IMR-90 (cell line): ENCODE data around the gene FMN2. TPM values are rescaled to one million over a fixed set of nuclear protein-coding genes. Genes with fewer than 3 reads are reported as not detected.

ENCODE experiments used
- ATAC-seq: fragments of 200-7000 bp; cut with Tn5 transposase; 2 replicates; pipeline ENCODE4 v1.9.1; 2020; ENCODE audit warnings: low read depth, mild to moderate bottlenecking, moderate library complexity
- BruUV-seq: library from RNA; stranded (reverse); fragments of 400-500 nt; replicated peaks from 2 replicates; lab custom pipeline; 2021; lab: Mats Ljungman, UMichigan
- CTCF ChIA-PET: fragments of 300-600 bp; formaldehyde crosslinking; extraction: SDS; loops from one replicate; lab custom pipeline; 2021; ENCODE audit warnings: antibody characterized with exemption; lab: Yijun Ruan, JAX
- POLR2A ChIA-PET: fragments of 300-600 bp; sonication (Branson Sonifier 250); formaldehyde crosslinking; loops from one replicate; lab custom pipeline; 2022; ENCODE audit warnings: antibody characterized with exemption; ENCODE audit not compliant: unreplicated experiment; lab: Charles Lee
- DNase-seq: peaks from one replicate; pipeline ENCODE4 v3.0.0; 2013
- H2AFZ ChIP-seq: replicated peaks from 2 replicates; pipeline ENCODE3; 2013; ENCODE audit warnings: low read length, mild to moderate bottlenecking; ENCODE audit not compliant: poor library complexity
- H2AK5ac ChIP-seq: 2 replicates; pipeline ENCODE4 v1.6.1; 2013; ENCODE audit warnings: low read depth, low read length, inconsistent platforms
- H2AK9ac ChIP-seq: replicated peaks from 2 replicates; pipeline ENCODE3; 2013; ENCODE audit warnings: mild to moderate bottlenecking, low read depth, low read length, moderate library complexity; ENCODE audit not compliant: poor library complexity
- H2BK120ac ChIP-seq: 2 replicates; pipeline ENCODE4 v1.6.1; 2013; ENCODE audit warnings: low read depth, low read length, inconsistent platforms
- H2BK15ac ChIP-seq: 3 replicates; pipeline ENCODE4 v1.6.1; 2013; ENCODE audit warnings: low read depth, low read length, inconsistent platforms
- H2BK20ac ChIP-seq: 2 replicates; pipeline ENCODE4 v1.6.1; 2013; ENCODE audit warnings: low read depth, mild to moderate bottlenecking, inconsistent platforms, low read length, moderate library complexity
- H2BK5ac ChIP-seq: 2 replicates; pipeline ENCODE4 v1.6.1; 2013; ENCODE audit warnings: mild to moderate bottlenecking, low read depth, low read length, inconsistent platforms; ENCODE audit not compliant: poor library complexity, severe bottlenecking
- H3K14ac ChIP-seq: replicated peaks from 2 replicates; pipeline ENCODE4 v1.6.1; 2013; ENCODE audit warnings: low read depth, low read length, inconsistent platforms
- H3K18ac ChIP-seq: 2 replicates; pipeline ENCODE4 v1.6.1; 2013; ENCODE audit warnings: low read depth, low read length, control low read depth
- H3K23ac ChIP-seq: 2 replicates; pipeline ENCODE4 v1.6.1; 2013; ENCODE audit warnings: low read depth, low read length, inconsistent platforms
- H3K27ac ChIP-seq: 2 replicates; pipeline ENCODE4 v1.5.1; 2013; ENCODE audit warnings: mild to moderate bottlenecking, control low read depth, low read length; ENCODE audit not compliant: insufficient read depth
- H3K27me3 ChIP-seq: 2 replicates; pipeline ENCODE4 v1.6.1; 2013; ENCODE audit warnings: low read length; ENCODE audit not compliant: control insufficient read depth, insufficient read depth
- H3K36me3 ChIP-seq: 2 replicates; pipeline ENCODE4 v1.6.1; 2013; ENCODE audit warnings: low read length, mixed read lengths; ENCODE audit not compliant: control insufficient read depth, insufficient read depth
- H3K4ac ChIP-seq: 2 replicates; pipeline ENCODE4 v1.6.1; 2013; ENCODE audit warnings: low read depth, low read length, inconsistent platforms
- H3K4me1 ChIP-seq: 2 replicates; pipeline ENCODE4 v1.6.1; 2013; ENCODE audit warnings: low read length, mixed read lengths; ENCODE audit not compliant: control insufficient read depth, insufficient read depth
- H3K4me2 ChIP-seq: 2 replicates; pipeline ENCODE4 v1.6.1; 2013; ENCODE audit warnings: low read depth, mild to moderate bottlenecking, control low read depth, low read length, moderate library complexity
- H3K4me3 ChIP-seq: 2 replicates; pipeline ENCODE4 v1.5.1; 2013; ENCODE audit warnings: low read depth, mild to moderate bottlenecking, control low read depth, low read length, moderate library complexity; ENCODE audit not compliant: insufficient read depth
- H3K56ac ChIP-seq: 2 replicates; pipeline ENCODE4 v1.6.1; 2013; ENCODE audit warnings: low read length, inconsistent platforms; ENCODE audit not compliant: insufficient read depth; ENCODE audit errors: extremely low read depth
- H3K79me1 ChIP-seq, 2 experiments: 2 replicates each; pipeline ENCODE4 v1.6.1; 2013; ENCODE audit warnings: low read length in 2 of 2, inconsistent platforms in 1 of 2, low read depth in 1 of 2
- H3K9ac ChIP-seq: 2 replicates; pipeline ENCODE4 v1.6.1; 2013; ENCODE audit warnings: low read depth, low read length, control low read depth
- H3K9me1 ChIP-seq: 2 replicates; pipeline ENCODE4 v1.6.1; 2013; ENCODE audit warnings: low read length, inconsistent platforms; ENCODE audit not compliant: insufficient read depth
- H3K9me3 ChIP-seq: 2 replicates; pipeline ENCODE4 v1.6.1; 2013; ENCODE audit warnings: low read length; ENCODE audit not compliant: control insufficient read depth, insufficient read depth
- H4K20me1 ChIP-seq: 2 replicates; pipeline ENCODE4 v1.6.1; 2013; ENCODE audit warnings: low read length, inconsistent platforms; ENCODE audit not compliant: insufficient read depth
- H4K5ac ChIP-seq: 2 replicates; pipeline ENCODE4 v1.6.1; 2013; ENCODE audit warnings: mild to moderate bottlenecking, low read depth, low read length, control low read depth
- H4K8ac ChIP-seq, 2 experiments: 2 replicates each; pipeline ENCODE4 v1.6.1; 2013; ENCODE audit warnings: low read depth in 2 of 2, low read length in 2 of 2, control low read depth in 1 of 2, inconsistent platforms in 1 of 2
- H4K91ac ChIP-seq: 2 replicates; pipeline ENCODE4 v1.6.1; 2013; ENCODE audit warnings: low read depth, low read length, inconsistent platforms; ENCODE audit not compliant: insufficient read depth
- CHD1 ChIP-seq: IDR thresholded peaks from 2 replicates; pipeline ENCODE4 v1.6.1; 2012; ENCODE audit warnings: low read depth, low read length, improper control_type of control experiment
- CTCF ChIP-seq: conservative IDR thresholded peaks from 2 replicates; pipeline ENCODE4 v1.5.1; 2012; ENCODE audit warnings: mild to moderate bottlenecking, low read depth, low read length, improper control_type of control experiment
- MAFK ChIP-seq: IDR thresholded peaks from 2 replicates; pipeline ENCODE4 v1.6.1; 2012; ENCODE audit warnings: low read depth, low read length, improper control_type of control experiment
- MXI1 ChIP-seq: IDR thresholded peaks from 2 replicates; pipeline ENCODE4 v1.6.1; 2012; ENCODE audit warnings: low read depth, mild to moderate bottlenecking, low read length, moderate library complexity, borderline replicate concordance
- RCOR1 ChIP-seq: IDR thresholded peaks from 2 replicates; pipeline ENCODE4 v1.6.1; 2012; ENCODE audit warnings: mild to moderate bottlenecking, low read length, improper control_type of control experiment; ENCODE audit not compliant: insufficient replicate concordance
- RFX5 ChIP-seq: IDR thresholded peaks from 2 replicates; pipeline ENCODE4 v1.8.0; 2012; ENCODE audit warnings: low read depth, mild to moderate bottlenecking, low read length, moderate library complexity
- WGBS, 2 experiments: methylation state at CpG; one replicate each; pipeline versions ENCODE4 v1.1.5 to v1.1.7; 2013; ENCODE audit warnings: missing lambda C conversion rate in 2 of 2; ENCODE audit not compliant: insufficient read length in 1 of 2; ENCODE audit errors: extremely low coverage in 2 of 2; 5-methylcytosine and 5-hydroxymethylcytosine counted together
- dilution Hi-C: fragments of 300-500 bp; cut with HindIII; formaldehyde crosslinking; loops from one replicate; pipeline ENCODE4 v1.14.3; 2018; ENCODE audit warnings: low sequenced_read_pairs; ENCODE audit not compliant: unreplicated experiment
- in situ Hi-C: fragments of 300-500 bp; cut with MboI; formaldehyde crosslinking; loops from 3 replicates; pipeline ENCODE4 v1.14.3; 2019; ENCODE audit warnings: low sequenced_read_pairs, inconsistent platforms, mixed read lengths
- intact Hi-C: fragments of 100-400 bp; cut with micrococcal nuclease; formaldehyde crosslinking; loops from 2 replicates; pipeline ENCODE4 v1.10.0; 2022
- polyA plus RNA-seq, 3 experiments: library from polyadenylated mRNA; depleted of rRNA; stranded (reverse); fragments of >200 nt; gene quantifications; 2 replicates each; pipeline ENCODE4 v1.2.3, GENCODE V29; 2012; ENCODE audit warnings: low replicate concordance in 1 of 3
- total RNA-seq: library from RNA; depleted of rRNA; stranded (reverse); fragments of >200 nt; gene quantifications from 2 replicates; pipeline ENCODE4 v1.2.3, GENCODE V29; 2012
- TF ChIP-seq, protein P1 (sequence below): fragments of 150-350 bp; IDR thresholded peaks from 2 replicates; pipeline ENCODE4 v1.6.1; 2017; ENCODE audit warnings: mild to moderate bottlenecking, antibody characterized with exemption, low read length, low read depth

FMN2 gene
- total and polyA plus RNA-seq, 2 of the 4 experiments (the other 2 are of a cell fraction), result 29.0 to 35.8 TPM

- no peak overlapping the region for H2AFZ ChIP-seq
- no peak for TF ChIP-seq RFX5
- TF ChIP-seq, protein P1, sequence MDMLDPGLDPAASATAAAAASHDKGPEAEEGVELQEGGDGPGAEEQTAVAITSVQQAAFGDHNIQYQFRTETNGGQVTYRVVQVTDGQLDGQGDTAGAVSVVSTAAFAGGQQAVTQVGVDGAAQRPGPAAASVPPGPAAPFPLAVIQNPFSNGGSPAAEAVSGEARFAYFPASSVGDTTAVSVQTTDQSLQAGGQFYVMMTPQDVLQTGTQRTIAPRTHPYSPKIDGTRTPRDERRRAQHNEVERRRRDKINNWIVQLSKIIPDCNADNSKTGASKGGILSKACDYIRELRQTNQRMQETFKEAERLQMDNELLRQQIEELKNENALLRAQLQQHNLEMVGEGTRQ, result no peak
- no peak for TF ChIP-seq MAFK
- no peak for TF ChIP-seq CTCF
- TF ChIP-seq CHD1, result no peak
- no peak for TF ChIP-seq RCOR1
- TF ChIP-seq MXI1, result no peak
- no peaks in the 10 kb centered on the region for H3K36me3 ChIP-seq
- no TSS peak for BruUV-seq
- H3K27ac ChIP-seq, result no peak overlapping the region
- H3K9me1 ChIP-seq, result peaks cover 6% of the 10 kb centered on the region
- peaks cover 3% of the 10 kb centered on the region for H3K4me1 ChIP-seq
- H2AK5ac ChIP-seq, result 0 out of 2 replicates have a peak overlapping the region, but pooled peaks have one; percentile 44
- H3K9me3 ChIP-seq, result no peaks in the 10 kb centered on the region
- dilution Hi-C loops, result no loop called here
- in situ Hi-C loops, result no loop called here
- H3K9ac ChIP-seq, result no peak overlapping the region
- H2AK9ac ChIP-seq, result no peak overlapping the region
- H3K4me2 ChIP-seq, result no peak overlapping the region
- H2BK20ac ChIP-seq, result peak overlapping the region; percentile 21; the same call in 1 of the 2 replicates
- no peak for DNase-seq
- intact Hi-C loops, result loop anchor here (10.0 kb wide), 1 partner anchor 389 kb away; no protein-coding TSS in a partner anchor
- ChIA-PET POLR2A (no interaction called here), CTCF (interaction anchor here (0.6 to 0.7 kb wide), 2 partner anchors 28 to 224 kb away, joined by 3 read pairs; no protein-coding TSS in a partner anchor)
- H3K79me1 ChIP-seq, result peaks cover 11 to 33% of the 10 kb centered on the region in 2 experiments; a peak in 3 of 4 replicates
- H4K20me1 ChIP-seq, result no peaks in the 10 kb centered on the region
- H3K18ac ChIP-seq, result no peak overlapping the region
- H4K8ac ChIP-seq, result peak overlapping the region in 1 of 2 experiments; percentile 27; a peak in 1 of 4 replicates
- H3K23ac ChIP-seq, result peak overlapping the region; percentile 10
- H4K91ac ChIP-seq, result 0 out of 2 replicates have a peak overlapping the region, but pooled peaks have one; percentile 19
- peak overlapping the region; percentile 37; the same call in 1 of the 2 replicates for H2BK120ac ChIP-seq
- no peaks in the 10 kb centered on the region for H3K27me3 ChIP-seq
- H2BK15ac ChIP-seq, result 0 out of 3 replicates have a peak overlapping the region, but pooled peaks have one; percentile 35
- no peak overlapping the region for H3K4me3 ChIP-seq
- no CpG with 5 or more reads among the region's 5 CpGs for WGBS, 2 experiments
- H4K5ac ChIP-seq, result no peak overlapping the region
- H2BK5ac ChIP-seq, result peak overlapping the region; percentile 21
- ATAC-seq, result 0 out of 2 replicates have a peak, but pooled peaks have one; percentile 21
- H3K14ac ChIP-seq, result peak overlapping the region; percentile 51
- H3K4ac ChIP-seq, result no peak overlapping the region
- H3K56ac ChIP-seq, result no peak overlapping the region
Observed at GRCh38 chr1:240413732-240414131, 322.0 kb downstream of the FMN2 start.
